ENCODE data around the gene EPM2AIP1. TPM values are rescaled to one million over a fixed set of nuclear protein-coding genes. Genes with fewer than 3 reads are reported as not detected.

Gene EPM2AIP1
- 12.7 and 13.4 TPM in 2 replicates for total RNA-seq

GRCh38 chr3:36992806-36993325 is at the start of gene EPM2AIP1:
EPM2AIP1 (minus strand) TSS chr3:36993131; CDS start chr3:36993077, 54 bp downstream.

GRCh38 chr3:36993326-36994283 is 674 bp upstream of the EPM2AIP1 start, which contains the start of gene MLH1:
MLH1 (plus strand) TSS chr3:36993518; CDS start chr3:36993548, 30 bp downstream.

GRCh38 chr3:36944641-36945270 is 48.2 kb downstream of the EPM2AIP1 start, which contains the start of gene TRANK1:
TRANK1 (minus strand) TSS chr3:36945054; CDS start chr3:36944809, 245 bp downstream.

Other genes starting within 250 kb of the EPM2AIP1 start
- not detected in 2 replicates for gene DCLK3, start 228.6 kb downstream of the EPM2AIP1 start, total RNA-seq
- 6.1 and 8.9 TPM in 2 replicates for gene TRANK1, start 48.1 kb downstream of the EPM2AIP1 start, total RNA-seq
- gene MLH1, start 387 bp upstream of the EPM2AIP1 start, total RNA-seq: 25.7 and 28.8 TPM in 2 replicates
- gene LRRFIP2, start 181.5 kb upstream of the EPM2AIP1 start, total RNA-seq: 31.6 and 32.0 TPM in 2 replicates

Measured in dermis lymphatic vessel endothelial cell (primary cell).